OCI-LY7 (cell line): Measurements from ENCODE around the gene HSP90B1.

Experiments used
- CTCF ChIP-seq: fragments of 200-600 bp; sonication (generic); conservative IDR thresholded peaks from 2 replicates; pipeline ENCODE4 v1.5.1; 2014; ENCODE audit warnings: mild to moderate bottlenecking, antibody characterized with exemption, low read length, moderate library complexity, mixed read lengths
- EZH2phosphoT487 ChIP-seq: fragments of 200-600 bp; sonication (generic); IDR thresholded peaks from 2 replicates; pipeline ENCODE4 v1.6.1; 2018; ENCODE audit warnings: low read depth, borderline replicate concordance, mild to moderate bottlenecking, mixed run types, antibody characterized with exemption, low read length, moderate library complexity, mixed read lengths

GRCh38 chr12:103969391-103969790, 39.2 kb downstream of the HSP90B1 start:
- TF ChIP-seq CTCF (no peak), EZH2phosphoT487 (no peak)
